Osteoblast (primary cell): ENCODE data around the gene SLC16A2. TPM values are rescaled to one million over a fixed set of nuclear protein-coding genes. Genes with fewer than 3 reads are reported as not detected.

Source experiments
- DNase-seq: peaks from one replicate; pipeline ENCODE4 v3.0.0; 2011; ENCODE audit warnings: low spot score, mixed read lengths; ENCODE audit not compliant: insufficient read length; ENCODE audit errors: missing footprints
- H2AFZ ChIP-seq: 2 replicates; pipeline ENCODE4 v1.6.0; 2011; ENCODE audit warnings: mild to moderate bottlenecking, low read length
- H3K27ac ChIP-seq: 2 replicates; pipeline ENCODE4 v1.5.1; 2011; ENCODE audit warnings: mild to moderate bottlenecking, low read depth, low read length, moderate library complexity
- H3K27me3 ChIP-seq: 2 replicates; pipeline ENCODE4 v1.6.0; 2012; ENCODE audit warnings: mild to moderate bottlenecking, control low read depth, inconsistent platforms, low read length, moderate library complexity; ENCODE audit not compliant: insufficient read depth
- H3K36me3 ChIP-seq: 2 replicates; pipeline ENCODE4 v1.5.1; 2011; ENCODE audit warnings: mild to moderate bottlenecking, low read length, control low read depth, moderate library complexity; ENCODE audit not compliant: insufficient read depth
- H3K4me1 ChIP-seq: 2 replicates; pipeline ENCODE4 v1.5.1; 2011; ENCODE audit warnings: mild to moderate bottlenecking, low read length, control low read depth, moderate library complexity; ENCODE audit not compliant: insufficient read depth
- H3K4me2 ChIP-seq: 2 replicates; pipeline ENCODE4 v1.6.0; 2011; ENCODE audit warnings: mild to moderate bottlenecking, low read length; ENCODE audit not compliant: insufficient read depth
- H3K4me3 ChIP-seq: fragments of 200-600 bp; sonication (generic); 3 replicates; pipeline ENCODE4 v1.5.1; 2012; ENCODE audit warnings: mild to moderate bottlenecking, low read length, inconsistent platforms; ENCODE audit not compliant: insufficient read depth
- H3K79me2 ChIP-seq: 2 replicates; pipeline ENCODE4 v1.6.0; 2012; ENCODE audit warnings: mild to moderate bottlenecking, low read length, control low read depth, inconsistent platforms; ENCODE audit not compliant: insufficient read depth
- H3K9me3 ChIP-seq: 2 replicates; pipeline ENCODE4 v1.5.1; 2011; ENCODE audit warnings: low read depth, low read length, control low read depth
- H4K20me1 ChIP-seq: 2 replicates; pipeline ENCODE4 v1.6.0; 2012; ENCODE audit warnings: mild to moderate bottlenecking, low read length, control low read depth; ENCODE audit not compliant: insufficient read depth
- CTCF ChIP-seq: IDR thresholded peaks from 2 replicates; pipeline ENCODE4 v1.5.1; 2011; ENCODE audit warnings: mild to moderate bottlenecking, low read depth, low read length, moderate library complexity; ENCODE audit errors: extremely low read depth
- total RNA-seq: library from RNA; depleted of rRNA; stranded (reverse); fragments of >200 nt; gene quantifications from 2 replicates; pipeline ENCODE4 v1.2.3, GENCODE V29; 2012

Gene SLC16A2
- total RNA-seq, 1 donor, result 11.6 TPM

DNA sequence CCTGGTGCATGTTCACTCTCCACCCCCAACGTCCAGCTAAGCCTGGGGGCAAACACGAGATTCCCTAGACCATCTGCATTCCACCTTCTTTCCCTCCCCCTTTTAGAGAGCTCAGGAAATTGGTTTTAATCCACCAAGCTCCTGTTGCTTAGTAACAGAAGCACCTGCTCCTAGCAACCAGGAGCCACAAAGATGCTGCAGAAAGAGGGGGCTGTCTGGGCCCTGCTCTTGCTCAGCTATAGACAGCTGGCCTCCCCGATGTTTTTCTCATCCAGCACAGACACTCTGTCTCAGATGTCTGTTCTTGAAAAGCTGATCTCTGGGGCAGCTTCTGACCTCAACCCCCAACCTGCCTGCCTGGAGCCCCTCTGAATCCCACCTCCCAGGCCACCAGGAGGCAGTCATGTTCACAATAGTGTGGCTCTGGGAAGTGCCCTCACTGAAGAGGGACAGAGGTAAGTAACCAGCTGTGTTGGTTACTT lies 71.5 kb downstream of the SLC16A2 start:
- no peak overlapping the region for H2AFZ ChIP-seq
- H3K27me3 ChIP-seq, result peaks cover 4% of the 10 kb centered on the region
- no peak for TF ChIP-seq CTCF
- no peak for DNase-seq
- H3K4me1 ChIP-seq, result no peaks in the 10 kb centered on the region
- H3K9me3 ChIP-seq, result no peaks in the 10 kb centered on the region
- H3K79me2 ChIP-seq, result no peaks in the 10 kb centered on the region
- H3K27ac ChIP-seq, result no peak overlapping the region
- H3K36me3 ChIP-seq, result no peaks in the 10 kb centered on the region
- H3K4me3 ChIP-seq, result no peak overlapping the region
- H4K20me1 ChIP-seq, result peaks cover 7% of the 10 kb centered on the region
- no peak overlapping the region for H3K4me2 ChIP-seq

DNA sequence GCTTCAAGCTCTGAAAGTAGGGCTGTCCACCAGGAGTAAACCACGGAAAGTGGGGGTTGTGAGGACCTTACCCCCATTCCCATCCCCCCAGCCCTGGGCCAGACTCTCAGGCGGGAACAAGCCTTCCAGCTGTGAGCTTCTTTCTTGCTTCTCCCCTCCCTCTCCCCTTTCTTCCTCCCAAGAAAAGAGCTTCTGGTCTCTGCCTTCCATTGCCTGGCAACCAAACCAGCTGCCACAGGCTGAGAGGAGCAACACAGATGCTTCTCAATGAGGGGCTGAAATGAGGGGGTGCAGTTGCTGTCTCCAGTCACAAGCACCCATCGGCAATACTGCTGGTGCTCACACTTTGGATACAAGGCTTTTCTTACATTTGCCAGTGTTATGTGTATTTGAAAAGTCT lies 72.5 kb downstream of the SLC16A2 start:
- no peak overlapping the region for H3K4me2 ChIP-seq
- TF ChIP-seq CTCF, result no peak
- H3K27ac ChIP-seq, result no peak overlapping the region
- no peak overlapping the region for H2AFZ ChIP-seq
- H3K79me2 ChIP-seq, result no peaks in the 10 kb centered on the region
- no peaks in the 10 kb centered on the region for H3K36me3 ChIP-seq
- H3K4me1 ChIP-seq, result no peaks in the 10 kb centered on the region
- no peak overlapping the region for H3K4me3 ChIP-seq
- no peak for DNase-seq
- H4K20me1 ChIP-seq, result peaks cover 7% of the 10 kb centered on the region
- H3K9me3 ChIP-seq, result no peaks in the 10 kb centered on the region
- peaks cover 4% of the 10 kb centered on the region for H3K27me3 ChIP-seq

- Histone ChIP-seq H3K4me2 (no peak overlapping the region), H3K27ac (no peak overlapping the region), H2AFZ (no peak overlapping the region), H3K9me3 (no peaks in the 10 kb centered on the region), H3K27me3 (no peaks in the 10 kb centered on the region), H4K20me1 (peaks cover 11% of the 10 kb centered on the region), H3K4me1 (no peaks in the 10 kb centered on the region), H3K79me2 (no peaks in the 10 kb centered on the region), H3K4me3 (no peak overlapping the region), H3K36me3 (no peaks in the 10 kb centered on the region)
- TF ChIP-seq CTCF, result no peak
- no peak for DNase-seq
These were observed 77.6 kb downstream of the SLC16A2 start for GRCh38 chrX:74498924-74499323.

DNA sequence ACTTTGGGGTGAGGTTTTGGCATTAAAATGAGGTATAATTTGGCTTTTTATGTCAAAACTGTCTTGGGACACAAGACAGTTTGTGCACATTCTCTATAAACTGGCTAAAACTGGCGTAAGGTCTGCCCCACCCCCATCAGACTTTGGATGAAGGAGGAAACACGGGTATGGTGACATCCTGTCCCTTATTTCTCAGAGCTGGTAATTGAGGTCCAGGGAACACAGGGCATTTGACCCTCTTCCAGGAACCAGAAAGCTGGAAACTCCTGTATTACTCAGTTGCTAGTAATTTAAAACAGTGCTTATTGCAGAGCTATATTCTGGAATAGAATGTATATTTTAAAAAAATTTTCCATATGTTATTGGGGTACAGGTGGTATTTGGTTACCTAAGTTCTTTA lies 78.8 kb downstream of the SLC16A2 start:
- no peak overlapping the region for H3K27ac ChIP-seq
- no peaks in the 10 kb centered on the region for H3K27me3 ChIP-seq
- H3K9me3 ChIP-seq, result no peaks in the 10 kb centered on the region
- no peak overlapping the region for H2AFZ ChIP-seq
- H3K4me2 ChIP-seq, result no peak overlapping the region
- no peak overlapping the region for H3K4me3 ChIP-seq
- H4K20me1 ChIP-seq, result peaks cover 11% of the 10 kb centered on the region
- H3K79me2 ChIP-seq, result no peaks in the 10 kb centered on the region
- no peaks in the 10 kb centered on the region for H3K4me1 ChIP-seq
- TF ChIP-seq CTCF, result no peak
- H3K36me3 ChIP-seq, result no peaks in the 10 kb centered on the region
- no peak for DNase-seq
